Epithelial cell of prostate (primary cell): ENCODE data around the gene SPO11.
A peak's percentile ranks its signal among the peaks of the same experiment; 100 is the strongest.

Experiments
- DNase-seq: peaks from one replicate; pipeline ENCODE4 v3.0.0-alpha.2; 2011; ENCODE audit warnings: low read depth, low spot score
- H3K27ac ChIP-seq: fragments of 450-650 bp; 2 replicates; pipeline ENCODE4 v1.5.1; 2017; ENCODE audit warnings: mild to moderate bottlenecking

Gene SPO11

GRCh38 chr20:57309544-57310115 is 20.0 kb upstream of the SPO11 start:
- no peak for DNase-seq
- H3K27ac ChIP-seq = no peak overlapping the region

- no peak for DNase-seq
- no peak overlapping the region for H3K27ac ChIP-seq
Measured at GRCh38 chr20:57310821-57311514, 18.6 kb upstream of the SPO11 start.

- no peak overlapping the region for H3K27ac ChIP-seq
- DNase-seq = no peak
Measured at GRCh38 chr20:57312138-57312537, 17.5 kb upstream of the SPO11 start.

GRCh38 chr20:57313230-57313629 is 16.4 kb upstream of the SPO11 start:
- no peak for DNase-seq

GRCh38 chr20:57313951-57314350 is 15.7 kb upstream of the SPO11 start:
- no peak for DNase-seq
- H3K27ac ChIP-seq = no peak overlapping the region

More at GRCh38 chr20:57313230-57313629, 16.4 kb upstream of the SPO11 start:
- no peak overlapping the region for H3K27ac ChIP-seq

- no peak for DNase-seq
- H3K27ac ChIP-seq = no peak overlapping the region
Measured at GRCh38 chr20:57315083-57315975, 14.3 kb upstream of the SPO11 start.

- H3K27ac ChIP-seq = no peak overlapping the region
- no peak for DNase-seq
Measured at GRCh38 chr20:57315976-57316480, 13.6 kb upstream of the SPO11 start.

- no peak overlapping the region for H3K27ac ChIP-seq
- no peak for DNase-seq
Measured at GRCh38 chr20:57316795-57317201, 12.8 kb upstream of the SPO11 start.

GRCh38 chr20:57317316-57317788 is 12.3 kb upstream of the SPO11 start:
- no peak for DNase-seq

GRCh38 chr20:57317789-57318371 is 11.7 kb upstream of the SPO11 start:
- no peak overlapping the region for H3K27ac ChIP-seq
- DNase-seq = no peak

More at GRCh38 chr20:57317316-57317788, 12.3 kb upstream of the SPO11 start:
- H3K27ac ChIP-seq = no peak overlapping the region

GRCh38 chr20:57319584-57319983 is 10.0 kb upstream of the SPO11 start:
- no peak overlapping the region for H3K27ac ChIP-seq
- no peak for DNase-seq

- no peak for DNase-seq
- no peak overlapping the region for H3K27ac ChIP-seq
Measured at GRCh38 chr20:57320358-57320757, 9.2 kb upstream of the SPO11 start.

GRCh38 chr20:57321142-57321541 is 8.5 kb upstream of the SPO11 start:
- DNase-seq = no peak
- no peak overlapping the region for H3K27ac ChIP-seq

GRCh38 chr20:57322476-57322875 is 7.1 kb upstream of the SPO11 start:
- DNase-seq = no peak
- no peak overlapping the region for H3K27ac ChIP-seq

- no peak overlapping the region for H3K27ac ChIP-seq
- DNase-seq = no peak
Measured at GRCh38 chr20:57323034-57323433, 6.6 kb upstream of the SPO11 start.

- H3K27ac ChIP-seq = no peak overlapping the region
- DNase-seq = no peak
Measured at GRCh38 chr20:57325632-57326356, 3.8 kb upstream of the SPO11 start.

- no peak overlapping the region for H3K27ac ChIP-seq
- peak; percentile 91 for DNase-seq
Measured at GRCh38 chr20:57326667-57327455, 2.7 kb upstream of the SPO11 start.

- DNase-seq = no peak
- H3K27ac ChIP-seq = no peak overlapping the region
Measured at GRCh38 chr20:57327820-57328219, 1.8 kb upstream of the SPO11 start.

- no peak overlapping the region for H3K27ac ChIP-seq
- no peak for DNase-seq
Measured at GRCh38 chr20:57330998-57331397, 1.4 kb downstream of the SPO11 start.
